ENCODE data around the gene COMMD3.

DNA sequence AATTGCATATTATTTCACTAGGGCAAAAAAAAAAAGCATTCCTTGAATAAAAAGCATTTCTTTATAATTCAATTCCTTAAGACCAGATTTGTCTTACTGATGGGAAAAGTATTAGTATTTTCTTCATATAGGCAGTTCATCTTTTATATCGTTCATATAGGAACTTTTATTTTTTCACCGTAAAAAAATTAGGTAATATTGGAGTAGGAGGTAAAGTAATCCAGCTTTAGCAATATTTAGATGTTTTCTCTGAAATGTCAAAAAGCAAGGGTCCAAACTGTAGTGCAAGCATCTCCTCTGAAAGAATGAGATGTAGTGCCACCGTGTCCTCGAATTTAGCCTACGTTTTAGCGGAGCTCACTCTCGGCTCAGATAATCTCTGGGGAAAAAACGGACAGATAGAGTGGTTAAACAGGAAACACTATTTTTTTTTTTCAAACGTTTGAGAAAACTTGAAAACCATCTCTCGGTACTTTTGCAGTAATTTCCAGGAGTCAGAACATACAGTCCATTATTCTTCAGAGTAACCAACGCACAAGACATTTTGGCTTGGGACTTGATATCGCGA is 23.7 kb downstream of the COMMD3 start:
- TF ChIP-seq, protein P1, sequence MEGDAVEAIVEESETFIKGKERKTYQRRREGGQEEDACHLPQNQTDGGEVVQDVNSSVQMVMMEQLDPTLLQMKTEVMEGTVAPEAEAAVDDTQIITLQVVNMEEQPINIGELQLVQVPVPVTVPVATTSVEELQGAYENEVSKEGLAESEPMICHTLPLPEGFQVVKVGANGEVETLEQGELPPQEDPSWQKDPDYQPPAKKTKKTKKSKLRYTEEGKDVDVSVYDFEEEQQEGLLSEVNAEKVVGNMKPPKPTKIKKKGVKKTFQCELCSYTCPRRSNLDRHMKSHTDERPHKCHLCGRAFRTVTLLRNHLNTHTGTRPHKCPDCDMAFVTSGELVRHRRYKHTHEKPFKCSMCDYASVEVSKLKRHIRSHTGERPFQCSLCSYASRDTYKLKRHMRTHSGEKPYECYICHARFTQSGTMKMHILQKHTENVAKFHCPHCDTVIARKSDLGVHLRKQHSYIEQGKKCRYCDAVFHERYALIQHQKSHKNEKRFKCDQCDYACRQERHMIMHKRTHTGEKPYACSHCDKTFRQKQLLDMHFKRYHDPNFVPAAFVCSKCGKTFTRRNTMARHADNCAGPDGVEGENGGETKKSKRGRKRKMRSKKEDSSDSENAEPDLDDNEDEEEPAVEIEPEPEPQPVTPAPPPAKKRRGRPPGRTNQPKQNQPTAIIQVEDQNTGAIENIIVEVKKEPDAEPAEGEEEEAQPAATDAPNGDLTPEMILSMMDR (IDR thresholded peaks at IDR 0.05; ENCODE audit: extremely low read depth in 1 of 2, insufficient read depth in 1 of 2, low read depth in 1 of 2, low read length in 2 of 2) = no peak
- TF ChIP-seq EZH2 (IDR thresholded peaks at IDR 0.05; ENCODE audit: borderline replicate concordance, low read depth, low read length, severe bottlenecking) (no peak), POLR2A (IDR thresholded peaks at IDR 0.05; ENCODE audit: low read depth, low read length) (no peak), POLR2AphosphoS5 (IDR thresholded peaks at IDR 0.05; ENCODE audit: insufficient read depth, low read depth, low read length) (no peak), FOS (IDR thresholded peaks at IDR 0.05; ENCODE audit: borderline replicate concordance, insufficient read depth, low read length) (no peak), MYC (IDR thresholded peaks at IDR 0.05; ENCODE audit: low read depth, low read length) (no peak), JUN (IDR thresholded peaks at IDR 0.05; ENCODE audit: borderline replicate concordance, insufficient read depth, insufficient read length, low read depth) (no peak)
- TF ChIP-seq, protein P2, sequence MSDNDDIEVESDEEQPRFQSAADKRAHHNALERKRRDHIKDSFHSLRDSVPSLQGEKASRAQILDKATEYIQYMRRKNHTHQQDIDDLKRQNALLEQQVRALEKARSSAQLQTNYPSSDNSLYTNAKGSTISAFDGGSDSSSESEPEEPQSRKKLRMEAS (IDR thresholded peaks at IDR 0.05; ENCODE audit: insufficient read depth, insufficient read length) = no peak

Measured in endothelial cell of umbilical vein (primary cell).